HUES64 (cell line): ENCODE results near the gene AP2B1.

Experiments used
- H3K27ac ChIP-seq: 2 replicates; pipeline ENCODE4 v1.7.0; 2013; ENCODE audit warnings: low read depth, low read length, inconsistent platforms
- H3K27me3 ChIP-seq: 2 replicates; pipeline ENCODE4 v1.6.1; 2013; ENCODE audit warnings: mild to moderate bottlenecking, low read length; ENCODE audit not compliant: insufficient read depth
- H3K36me3 ChIP-seq: 2 replicates; pipeline ENCODE4 v1.6.1; 2013; ENCODE audit warnings: mild to moderate bottlenecking, low read length; ENCODE audit not compliant: insufficient read depth
- H3K4me1 ChIP-seq: 2 replicates; pipeline ENCODE4 v1.6.1; 2013; ENCODE audit warnings: mild to moderate bottlenecking, low read length, moderate library complexity; ENCODE audit not compliant: insufficient read depth
- H3K4me3 ChIP-seq: 2 replicates; pipeline ENCODE4 v1.5.1; 2013; ENCODE audit warnings: mild to moderate bottlenecking, low read length, moderate library complexity
- H3K9ac ChIP-seq: 2 replicates; pipeline ENCODE4 v1.6.1; 2013; ENCODE audit warnings: mild to moderate bottlenecking, low read depth, low read length
- H3K9me3 ChIP-seq: 2 replicates; pipeline ENCODE4 v1.6.1; 2013; ENCODE audit warnings: low read depth, low read length; ENCODE audit not compliant: insufficient read depth
- WGBS: fragments of 150-250, 120-280 bp; methylation state at CpG from one replicate; pipeline ENCODE4 v1.1.7; 2013; ENCODE audit warnings: missing lambda C conversion rate; 5-methylcytosine and 5-hydroxymethylcytosine counted together

The AP2B1 gene

GRCh38 chr17:35575759-35576158, 11.4 kb upstream of the AP2B1 start:
- no peak overlapping the region for H3K27ac ChIP-seq
- H3K9ac ChIP-seq: no peak overlapping the region

GRCh38 chr17:35577830-35578196, 9.3 kb upstream of the AP2B1 start:
- no peaks in the 10 kb centered on the region for H3K9me3 ChIP-seq

More at GRCh38 chr17:35575759-35576158, 11.4 kb upstream of the AP2B1 start:
- no peaks in the 10 kb centered on the region; the same call in 1 of the 2 replicates for H3K4me1 ChIP-seq
- H3K27me3 ChIP-seq: no peaks in the 10 kb centered on the region
- H3K4me3 ChIP-seq: no peak overlapping the region
- WGBS: 97% methylated on average over 3 of the region's 3 CpGs
- no peaks in the 10 kb centered on the region for H3K9me3 ChIP-seq
- peaks cover 36% of the 10 kb centered on the region for H3K36me3 ChIP-seq

GRCh38 chr17:35578197-35578928, 8.8 kb upstream of the AP2B1 start, which contains the start of gene PEX12:
Gene PEX12, minus strand, starts transcription at chr17:35578571. Its CDS starts 550 bp downstream, at chr17:35578021.
- Histone ChIP-seq H3K4me1 (no peaks in the 10 kb centered on the region; the same call in 1 of the 2 replicates), H3K36me3 (peaks cover 27% of the 10 kb centered on the region), H3K9ac (peak within 1 kb of the TSS; percentile 93), H3K27me3 (no peaks in the 10 kb centered on the region), H3K4me3 (peak within 1 kb of the TSS; percentile 92), H3K27ac (peak within 1 kb of the TSS; percentile 90), H3K9me3 (no peaks in the 10 kb centered on the region)
- WGBS: under 1% methylated on average over 45 of the region's 45 CpGs

More at GRCh38 chr17:35577830-35578196, 9.3 kb upstream of the AP2B1 start:
- Histone ChIP-seq H3K9ac (peak overlapping the region; percentile 93), H3K4me3 (peak overlapping the region; percentile 92), H3K27ac (no peak overlapping the region), H3K27me3 (no peaks in the 10 kb centered on the region), H3K4me1 (no peaks in the 10 kb centered on the region; the same call in 1 of the 2 replicates), H3K36me3 (peaks cover 30% of the 10 kb centered on the region)
- WGBS: 17% methylated on average over 8 of the region's 8 CpGs

- Histone ChIP-seq H3K27ac (peak overlapping the region; percentile 90), H3K9ac (peak overlapping the region; percentile 93), H3K4me1 (no peaks in the 10 kb centered on the region; the same call in 1 of the 2 replicates), H3K36me3 (peaks cover 23% of the 10 kb centered on the region), H3K27me3 (peaks cover 5% of the 10 kb centered on the region; the same call in 1 of the 2 replicates), H3K9me3 (no peaks in the 10 kb centered on the region), H3K4me3 (peak overlapping the region; percentile 92)
- 15% methylated on average over 11 of the region's 11 CpGs for WGBS
Measured at GRCh38 chr17:35578929-35579432, 8.1 kb upstream of the AP2B1 start.

GRCh38 chr17:35584061-35584460, 3.1 kb upstream of the AP2B1 start:
- WGBS: 94% methylated on average over 1 of the region's 1 CpG

GRCh38 chr17:35586569-35587073, 501 bp upstream of the AP2B1 start:
- Histone ChIP-seq H3K9ac (peak overlapping the region; percentile 92), H3K27me3 (peaks cover 12% of the 10 kb centered on the region; the same call in 1 of the 2 replicates), H3K27ac (peak overlapping the region; percentile 91), H3K4me3 (peak overlapping the region; percentile 95), H3K9me3 (no peaks in the 10 kb centered on the region), H3K4me1 (peaks cover 13% of the 10 kb centered on the region; the same call in 1 of the 2 replicates), H3K36me3 (no peaks in the 10 kb centered on the region)
- WGBS: 54% methylated on average over 7 of the region's 7 CpGs

More at GRCh38 chr17:35584061-35584460, 3.1 kb upstream of the AP2B1 start:
- Histone ChIP-seq H3K9ac (no peak overlapping the region), H3K36me3 (no peaks in the 10 kb centered on the region), H3K27me3 (peaks cover 12% of the 10 kb centered on the region; the same call in 1 of the 2 replicates), H3K9me3 (no peaks in the 10 kb centered on the region), H3K4me3 (no peak overlapping the region), H3K27ac (no peak overlapping the region), H3K4me1 (peaks cover 8% of the 10 kb centered on the region; the same call in 1 of the 2 replicates)

- H3K27ac ChIP-seq: no peak overlapping the region
- peak overlapping the region; percentile 95 for H3K4me3 ChIP-seq
- peaks cover 13% of the 10 kb centered on the region; the same call in 1 of the 2 replicates for H3K4me1 ChIP-seq
- H3K9me3 ChIP-seq: no peaks in the 10 kb centered on the region
- WGBS: 49% methylated on average over 10 of the region's 12 CpGs
- H3K27me3 ChIP-seq: peaks cover 12% of the 10 kb centered on the region; the same call in 1 of the 2 replicates
- H3K36me3 ChIP-seq: peaks cover 4% of the 10 kb centered on the region; the same call in 1 of the 2 replicates
- peak overlapping the region; percentile 92; the same call in 1 of the 2 replicates for H3K9ac ChIP-seq
Measured at GRCh38 chr17:35588196-35588920, 1.2 kb downstream of the AP2B1 start.

- 95% methylated on average over 3 of the region's 4 CpGs for WGBS
- no peak overlapping the region for H3K9ac ChIP-seq
Measured at GRCh38 chr17:35596072-35596471, 8.9 kb downstream of the AP2B1 start.

GRCh38 chr17:35596530-35597233, 9.6 kb downstream of the AP2B1 start:
- Histone ChIP-seq H3K27me3 (no peaks in the 10 kb centered on the region), H3K4me3 (no peak overlapping the region; the same call in 1 of the 2 replicates), H3K4me1 (no peaks in the 10 kb centered on the region), H3K27ac (no peak overlapping the region), H3K36me3 (peaks cover 83% of the 10 kb centered on the region), H3K9ac (no peak overlapping the region), H3K9me3 (no peaks in the 10 kb centered on the region)
- 94% methylated on average over 54 of the region's 54 CpGs for WGBS

More at GRCh38 chr17:35596072-35596471, 8.9 kb downstream of the AP2B1 start:
- Histone ChIP-seq H3K27me3 (no peaks in the 10 kb centered on the region), H3K27ac (no peak overlapping the region), H3K4me3 (no peak overlapping the region; the same call in 1 of the 2 replicates), H3K36me3 (peaks cover 77% of the 10 kb centered on the region), H3K4me1 (no peaks in the 10 kb centered on the region), H3K9me3 (no peaks in the 10 kb centered on the region)

GRCh38 chr17:35597604-35598003, 10.5 kb downstream of the AP2B1 start:
- H3K4me1 ChIP-seq: no peaks in the 10 kb centered on the region
- H3K4me3 ChIP-seq: no peak overlapping the region
- peaks cover 89% of the 10 kb centered on the region for H3K36me3 ChIP-seq
- WGBS: 76% methylated on average over 5 of the region's 5 CpGs
- no peaks in the 10 kb centered on the region for H3K9me3 ChIP-seq
- H3K27ac ChIP-seq: no peak overlapping the region
- H3K27me3 ChIP-seq: no peaks in the 10 kb centered on the region
- no peak overlapping the region for H3K9ac ChIP-seq
